H9 (cell line): ENCODE data around the gene SYNGR2. TPM values are rescaled to one million over a fixed set of nuclear protein-coding genes. Genes with fewer than 3 reads are reported as not detected.
A peak's percentile ranks its signal among the peaks of the same experiment; 100 is the strongest.

ENCODE experiments used
- DNase-seq: peaks from one replicate; pipeline ENCODE4 v3.0.0-alpha.2; 2017
- H2AFZ ChIP-seq: one replicate; pipeline ENCODE4 v1.6.1; 2013; ENCODE audit warnings: mild to moderate bottlenecking, low read length, control low read depth, moderate library complexity
- H2AK5ac ChIP-seq: 2 replicates; pipeline ENCODE4 v1.6.1; 2013; ENCODE audit warnings: low read length, control low read depth, mixed read lengths; ENCODE audit not compliant: insufficient read length
- H2BK120ac ChIP-seq: one replicate; pipeline ENCODE4 v1.6.1; 2013; ENCODE audit warnings: low read depth, mild to moderate bottlenecking, low read length, control low read depth, inconsistent platforms; ENCODE audit not compliant: poor library complexity, severe bottlenecking
- H2BK12ac ChIP-seq: 2 replicates; pipeline ENCODE4 v1.6.1; 2013; ENCODE audit warnings: low read length, control low read depth, mixed read lengths, low read depth; ENCODE audit not compliant: insufficient read length
- H2BK15ac ChIP-seq: 2 replicates; pipeline ENCODE4 v1.6.1; 2013; ENCODE audit warnings: low read depth, low read length, control low read depth
- H2BK20ac ChIP-seq: one replicate; pipeline ENCODE4 v1.6.1; 2013; ENCODE audit warnings: low read depth, mild to moderate bottlenecking, low read length, control low read depth, inconsistent platforms; ENCODE audit not compliant: poor library complexity, severe bottlenecking
- H2BK5ac ChIP-seq: 2 replicates; pipeline ENCODE4 v1.6.1; 2013; ENCODE audit warnings: low read length, control low read depth, mixed read lengths; ENCODE audit not compliant: insufficient read length
- H3K14ac ChIP-seq: 2 replicates; pipeline ENCODE4 v1.6.1; 2013; ENCODE audit warnings: low read length, control low read depth; ENCODE audit not compliant: insufficient read depth
- H3K18ac ChIP-seq: 2 replicates; pipeline ENCODE4 v1.6.1; 2013; ENCODE audit warnings: low read depth, mild to moderate bottlenecking, mixed read lengths, low read length, control low read depth; ENCODE audit not compliant: insufficient read length
- H3K23ac ChIP-seq: 2 replicates; pipeline ENCODE4 v1.6.1; 2013; ENCODE audit warnings: low read length, control low read depth, mixed read lengths, low read depth; ENCODE audit not compliant: insufficient read length
- H3K23me2 ChIP-seq: 2 replicates; pipeline ENCODE4 v1.6.1; 2013; ENCODE audit warnings: low read depth, mild to moderate bottlenecking, mixed read lengths, low read length, control low read depth; ENCODE audit not compliant: insufficient read length, poor library complexity, severe bottlenecking
- H3K27ac ChIP-seq: 2 replicates; pipeline ENCODE4 v1.5.1; 2013; ENCODE audit warnings: low read length, control low read depth, mixed read lengths, low read depth; ENCODE audit not compliant: insufficient read length
- H3K27me3 ChIP-seq: 2 replicates; pipeline ENCODE4 v1.6.1; 2013; ENCODE audit warnings: low read length, control low read depth, inconsistent platforms; ENCODE audit not compliant: insufficient read depth
- H3K4ac ChIP-seq: 2 replicates; pipeline ENCODE4 v1.6.1; 2013; ENCODE audit warnings: low read depth, mild to moderate bottlenecking, control low read depth, inconsistent platforms, low read length, moderate library complexity
- H3K4me1 ChIP-seq: 2 replicates; pipeline ENCODE4 v1.6.1; 2013; ENCODE audit warnings: low read length, control low read depth, inconsistent platforms; ENCODE audit not compliant: insufficient read depth
- H3K4me2 ChIP-seq: 2 replicates; pipeline ENCODE4 v1.6.1; 2013; ENCODE audit warnings: low read length, control low read depth, mixed read lengths; ENCODE audit not compliant: insufficient read length, insufficient read depth
- H3K56ac ChIP-seq: 2 replicates; pipeline ENCODE4 v1.6.1; 2013; ENCODE audit warnings: low read depth, mild to moderate bottlenecking, mixed read lengths, low read length, control low read depth; ENCODE audit not compliant: insufficient read length
- H3K79me1 ChIP-seq: 2 replicates; pipeline ENCODE4 v1.6.1; 2013; ENCODE audit warnings: low read depth, mild to moderate bottlenecking, moderate library complexity, low read length, control low read depth, inconsistent platforms; ENCODE audit not compliant: insufficient read depth, poor library complexity, severe bottlenecking
- H3K79me2 ChIP-seq: 2 replicates; pipeline ENCODE4 v1.6.1; 2013; ENCODE audit warnings: low read length, control low read depth, inconsistent platforms; ENCODE audit not compliant: insufficient read depth
- H3K9ac ChIP-seq: 2 replicates; pipeline ENCODE4 v1.6.1; 2013; ENCODE audit warnings: low read length, control low read depth, mixed read lengths; ENCODE audit not compliant: insufficient read length; ENCODE audit errors: extremely low read depth
- H3K9me3 ChIP-seq: one replicate; pipeline ENCODE4 v1.6.1; 2013; ENCODE audit warnings: low read depth, low read length, inconsistent platforms; ENCODE audit not compliant: control insufficient read depth
- H3T11ph ChIP-seq: one replicate; pipeline ENCODE4 v1.6.1; 2013; ENCODE audit warnings: mild to moderate bottlenecking, low read length, control low read depth, inconsistent platforms
- H4K20me1 ChIP-seq: one replicate; pipeline ENCODE4 v1.6.1; 2013; ENCODE audit not compliant: control insufficient read depth, insufficient read length, insufficient read depth
- H4K5ac ChIP-seq: 2 replicates; pipeline ENCODE4 v1.6.1; 2013; ENCODE audit warnings: low read depth, mild to moderate bottlenecking, mixed read lengths, low read length, control low read depth; ENCODE audit not compliant: insufficient read length
- H4K8ac ChIP-seq: replicated peaks from 2 replicates; pipeline ENCODE4 v1.6.1; 2013; ENCODE audit warnings: low read length, control low read depth, mixed read lengths, low read depth; ENCODE audit not compliant: insufficient read length
- H4K91ac ChIP-seq: 2 replicates; pipeline ENCODE4 v1.6.1; 2013; ENCODE audit warnings: low read depth, mild to moderate bottlenecking, moderate library complexity, mixed read lengths, low read length, control low read depth; ENCODE audit not compliant: insufficient read length
- H3K27ac Mint-ChIP-seq, 3 experiments: 2 replicates in 2 of 3; 3 replicates in 1 of 3; pipeline ENCODE4 v1.8.0; 2020 to 2021; ENCODE audit warnings: mixed read lengths in 3 of 3, mild to moderate bottlenecking in 1 of 3, moderate library complexity in 1 of 3
- H3K27me3 Mint-ChIP-seq: 2 replicates; pipeline ENCODE4 v1.8.0; 2021; ENCODE audit warnings: low read depth, mild to moderate bottlenecking, moderate library complexity, mixed read lengths
- H3K36me3 Mint-ChIP-seq, 3 experiments: 2 replicates in 2 of 3; 3 replicates in 1 of 3; pipeline ENCODE4 v1.8.0; 2020 to 2021; ENCODE audit warnings: low read depth in 3 of 3, mixed read lengths in 3 of 3; ENCODE audit not compliant: insufficient read depth in 1 of 3
- H3K4me1 Mint-ChIP-seq, 2 experiments: 2 replicates each; pipeline ENCODE4 v1.8.0; 2020; ENCODE audit warnings: mixed read lengths in 2 of 2
- H3K4me3 Mint-ChIP-seq, 2 experiments: 2 replicates in 1 of 2; 3 replicates in 1 of 2; pipeline ENCODE4 v1.8.0; 2020 to 2021; ENCODE audit warnings: mild to moderate bottlenecking in 2 of 2, mixed read lengths in 2 of 2, moderate library complexity in 1 of 2
- H3K9me3 Mint-ChIP-seq, 2 experiments: 2 replicates in 1 of 2; 3 replicates in 1 of 2; pipeline ENCODE4 v1.8.0; 2020; ENCODE audit warnings: mild to moderate bottlenecking in 2 of 2, mixed read lengths in 2 of 2, moderate library complexity in 1 of 2
- CTCF ChIP-seq: fragments of 200-600 bp; sonication (generic); conservative IDR thresholded peaks from 3 replicates; pipeline ENCODE4 v1.8.0; 2021; ENCODE audit warnings: antibody characterized with exemption, mild to moderate bottlenecking
- WGBS: extraction: QIAGEN DNeasy Blood & Tissue Kit; methylation state at CpG from one replicate; pipeline ENCODE4 v1.1.7; 2013; ENCODE audit warnings: missing lambda C conversion rate, low lambda C conversion rate, mixed read lengths; ENCODE audit not compliant: insufficient read length; ENCODE audit errors: extremely low coverage; 5-methylcytosine and 5-hydroxymethylcytosine counted together
- total RNA-seq: library from RNA; stranded (reverse); gene quantifications from 2 replicates; pipeline ENCODE4 v1.2.1, GENCODE V29; 2021

The SYNGR2 gene
- total RNA-seq, 1 experiment from 2014 or later, result 41.0 TPM

GRCh38 chr17:78204387-78205123 lies 36.2 kb downstream of the SYNGR2 start:
- Histone ChIP-seq H2BK20ac (no peak overlapping the region), H3T11ph (no peak overlapping the region), H2BK120ac (no peak overlapping the region), H3K4ac (no peak overlapping the region), H2BK5ac (no peak overlapping the region), H2AFZ (no peak overlapping the region), H3K4me1 (no peaks in the 10 kb centered on the region), H2BK15ac (no peak overlapping the region), H3K9me3 (no peaks in the 10 kb centered on the region), H3K79me2 (no peaks in the 10 kb centered on the region; the same call in 1 of the 2 replicates), H3K14ac (no peak overlapping the region), H3K27ac (no peak overlapping the region), H2AK5ac (no peak overlapping the region), H4K20me1 (no peaks in the 10 kb centered on the region), H4K5ac (no peak overlapping the region), H3K23ac (no peak overlapping the region), H3K79me1 (no peaks in the 10 kb centered on the region), H3K56ac (no peak overlapping the region), H3K23me2 (no peaks in the 10 kb centered on the region), H3K4me2 (no peak overlapping the region), H3K9ac (no peak overlapping the region), H3K18ac (no peak overlapping the region), H2BK12ac (no peak overlapping the region), H3K27me3 (no peaks in the 10 kb centered on the region), H4K8ac (no peak overlapping the region), H4K91ac (no peak overlapping the region)
- TF ChIP-seq CTCF, result no peak
- Mint-ChIP-seq H3K9me3 (peaks cover 0 to 2% of the 10 kb centered on the region in 2 experiments; a peak in 1 of 5 replicates), H3K27me3 (no peaks in the 10 kb centered on the region), H3K36me3 (peaks cover 9 to 46% (median 28%) of the 10 kb centered on the region in 3 experiments; a peak in 6 of 7 replicates), H3K4me3 (no peak overlapping the region), H3K27ac (peak overlapping the region in 1 of 3 experiments; percentile 65; a peak in 1 of 7 replicates), H3K4me1 (no peaks in the 10 kb centered on the region)
- no peak for DNase-seq
- no CpG with 5 or more reads among the region's 22 CpGs for WGBS
